Adipose tissue (tissue), 3 donors: ENCODE results near the gene PSG7. TPM values are rescaled to one million over a fixed set of nuclear protein-coding genes. Genes with fewer than 3 reads are reported as not detected.
"Not testable (repeated sequence)": the region's sequence is repeated elsewhere in the genome, so short reads cannot be mapped to it uniquely, and the experiment has no call there.

Experiments
- H3K27ac ChIP-seq: one replicate; pipeline ENCODE4 v1.5.1; 2013; ENCODE audit warnings: low read depth, low read length
- WGBS, 3 donors: extraction: QIAGEN DNeasy Blood & Tissue Kit; methylation state at CpG; one replicate each; pipeline ENCODE4 v1.1.7; 2013; 5-methylcytosine and 5-hydroxymethylcytosine counted together
- polyA plus RNA-seq, 3 donors: library from polyadenylated mRNA; stranded (reverse); fragments of 200-250 nt; gene quantifications; one replicate each; pipeline ENCODE4 v1.2.3, GENCODE V29; 2013
- donor health status: healthy with polysubstance abuse.
- donor health status: Bipolar disorder and iron deficiency.
- donor health status: healthy.

Gene PSG7
- polyA plus RNA-seq: not detected

GRCh38 chr19:42937107-42937506 lies at the start of gene PSG7:
PSG7 (minus strand) TSS chr19:42937207; CDS start chr19:42937076, 131 bp downstream.
- 77 to 88% (median 83%) methylated on average over 3 of the region's 3 CpGs for WGBS, 3 donors
- not testable (repeated sequence) for H3K27ac ChIP-seq

GRCh38 chr19:42985588-42985987 lies 48.6 kb upstream of the PSG7 start:
- no peak overlapping the region for H3K27ac ChIP-seq
- 53 to 74% (median 62%) methylated on average over 4 of the region's 4 CpGs for WGBS, 3 donors

GRCh38 chr19:42982111-42982510 lies 45.1 kb upstream of the PSG7 start:
- not testable (repeated sequence) for H3K27ac ChIP-seq

GRCh38 chr19:42971451-42971850 lies 34.4 kb upstream of the PSG7 start:
- H3K27ac ChIP-seq: not testable (repeated sequence)
- WGBS, 3 donors: 81 to 88% (median 84%) methylated on average over 5 of the region's 5 CpGs

- WGBS, 3 donors: 83 to 89% (median 89%) methylated on average over 2 of the region's 2 CpGs
Observed at GRCh38 chr19:42965176-42965575, 28.2 kb upstream of the PSG7 start.

GRCh38 chr19:42961119-42961518 lies 24.1 kb upstream of the PSG7 start:
- WGBS, 3 donors: 79 to 89% (median 87%) methylated on average over 6 of the region's 6 CpGs

More at GRCh38 chr19:42965176-42965575, 28.2 kb upstream of the PSG7 start:
- no peak overlapping the region for H3K27ac ChIP-seq

GRCh38 chr19:42952126-42952525 lies 15.1 kb upstream of the PSG7 start:
- WGBS, 3 donors: 50 to 69% (median 64%) methylated on average over 4 of the region's 4 CpGs
- not testable (repeated sequence) for H3K27ac ChIP-seq

More at GRCh38 chr19:42961119-42961518, 24.1 kb upstream of the PSG7 start:
- H3K27ac ChIP-seq: no peak overlapping the region

GRCh38 chr19:42951476-42951875 lies 14.5 kb upstream of the PSG7 start:
- 48 to 63% (median 58%) methylated on average over 2 of the region's 2 CpGs for WGBS, 3 donors
- H3K27ac ChIP-seq: not testable (repeated sequence)

- no peak overlapping the region for H3K27ac ChIP-seq
- WGBS, 3 donors: 33 to 46% (median 38%) methylated on average over 13 of the region's 13 CpGs
Observed at GRCh38 chr19:42942187-42942789, 5.3 kb upstream of the PSG7 start.

- H3K27ac ChIP-seq: not testable (repeated sequence)
Observed at GRCh38 chr19:42934726-42935125, 2.3 kb downstream of the PSG7 start.

- not testable (repeated sequence) for H3K27ac ChIP-seq
Observed at GRCh38 chr19:42934183-42934582, 2.8 kb downstream of the PSG7 start.

GRCh38 chr19:42933412-42933811 lies 3.6 kb downstream of the PSG7 start:
- H3K27ac ChIP-seq: not testable (repeated sequence)
- 61 to 84% (median 83%) methylated on average over 3 of the region's 3 CpGs for WGBS, 3 donors

GRCh38 chr19:42932485-42933101 lies 4.4 kb downstream of the PSG7 start:
- WGBS, 3 donors: 36 to 59% (median 57%) methylated on average over 5 of the region's 5 CpGs
- H3K27ac ChIP-seq: not testable (repeated sequence)

- not testable (repeated sequence) for H3K27ac ChIP-seq
- WGBS, 3 donors: 0 to 9% (median 2%) methylated on average over 1 of the region's 1 CpG
Observed at GRCh38 chr19:42930214-42930613, 6.8 kb downstream of the PSG7 start.

GRCh38 chr19:42928896-42929295 lies 8.1 kb downstream of the PSG7 start:
- no peak overlapping the region for H3K27ac ChIP-seq
- WGBS, 3 donors: 82 to 91% (median 84%) methylated on average over 3 of the region's 3 CpGs

- no peak overlapping the region for H3K27ac ChIP-seq
- 38 to 61% (median 51%) methylated on average over 2 of the region's 2 CpGs for WGBS, 3 donors
Observed at GRCh38 chr19:42926781-42927180, 10.2 kb downstream of the PSG7 start.

- 43 to 45% (median 43%) methylated on average over 9 of the region's 9 CpGs for WGBS, 3 donors
- H3K27ac ChIP-seq: not testable (repeated sequence)
Observed at GRCh38 chr19:42923106-42923505, 13.9 kb downstream of the PSG7 start.

GRCh38 chr19:42920971-42921370 lies 16.0 kb downstream of the PSG7 start:
- not testable (repeated sequence) for H3K27ac ChIP-seq

GRCh38 chr19:42919757-42920079 lies 17.3 kb downstream of the PSG7 start:
- 11 to 25% (median 19%) methylated on average over 3 of the region's 3 CpGs for WGBS, 3 donors
- H3K27ac ChIP-seq: no peak overlapping the region

- WGBS, 3 donors: 71% methylated on average over 24 to 26 of the region's 26 CpGs
- H3K27ac ChIP-seq: not testable (repeated sequence)
Observed at GRCh38 chr19:42919070-42919756, 17.8 kb downstream of the PSG7 start.
